PFSK-1 (cell line): ENCODE data around the gene SLC7A6OS.

ENCODE experiments used
- FOXP2 ChIP-seq: optimal IDR thresholded peaks from 2 replicates; pipeline ENCODE3; 2011; ENCODE audit warnings: borderline replicate concordance, control low read depth, inconsistent platforms; ENCODE audit not compliant: insufficient read depth; ENCODE audit errors: extremely low read length, extremely low read depth
- POLR2AphosphoS5 ChIP-seq: IDR thresholded peaks from 2 replicates; pipeline ENCODE4 v1.6.1; 2012; ENCODE audit warnings: low read depth, mild to moderate bottlenecking, control low read depth, low read length, moderate library complexity
- REST ChIP-seq, 2 experiments: IDR thresholded peaks; 2 replicates each; pipeline versions ENCODE4 v1.6.1 to v1.8.0; 2011 to 2012; ENCODE audit warnings: low read depth in 2 of 2, low read length in 2 of 2, control low read depth in 1 of 2, inconsistent platforms in 1 of 2, mild to moderate bottlenecking in 1 of 2, moderate library complexity in 1 of 2; ENCODE audit not compliant: insufficient read depth in 1 of 2
- SIN3A ChIP-seq: IDR thresholded peaks from 2 replicates; pipeline ENCODE4 v1.6.1; 2012; ENCODE audit warnings: mild to moderate bottlenecking, low read length, moderate library complexity, borderline replicate concordance; ENCODE audit not compliant: insufficient read depth
- TAF1 ChIP-seq: IDR thresholded peaks from 2 replicates; pipeline ENCODE4 v1.6.1; 2012; ENCODE audit warnings: low read length, control low read depth, borderline replicate concordance; ENCODE audit not compliant: insufficient read depth

SLC7A6OS gene

GRCh38 chr16:68335175-68335574 lies 24.4 kb upstream of the SLC7A6OS start:
- TF ChIP-seq SIN3A: no peak
- TF ChIP-seq POLR2AphosphoS5: no peak
- no peak for TF ChIP-seq REST (IDR thresholded peaks at IDR 0.05; ENCODE audit: insufficient read depth in 1 of 2, low read depth in 2 of 2, low read length in 2 of 2)
- TF ChIP-seq TAF1: no peak
- no peak for TF ChIP-seq FOXP2

- TF ChIP-seq POLR2AphosphoS5 (no peak), REST (IDR thresholded peaks at IDR 0.05; ENCODE audit: insufficient read depth in 1 of 2, low read depth in 2 of 2, low read length in 2 of 2) (no peak), FOXP2 (no peak), TAF1 (no peak), SIN3A (no peak)
Measured at GRCh38 chr16:68332411-68333121, 21.8 kb upstream of the SLC7A6OS start.

GRCh38 chr16:68331879-68332410 lies 21.2 kb upstream of the SLC7A6OS start:
- TF ChIP-seq FOXP2 (no peak), SIN3A (no peak), REST (IDR thresholded peaks at IDR 0.05; ENCODE audit: insufficient read depth in 1 of 2, low read depth in 2 of 2, low read length in 2 of 2) (no peak), TAF1 (no peak), POLR2AphosphoS5 (no peak)

- TF ChIP-seq FOXP2 (no peak), TAF1 (no peak), SIN3A (no peak), REST (IDR thresholded peaks at IDR 0.05; ENCODE audit: insufficient read depth in 1 of 2, low read depth in 2 of 2, low read length in 2 of 2) (no peak), POLR2AphosphoS5 (no peak)
Measured at GRCh38 chr16:68328860-68329390, 18.2 kb upstream of the SLC7A6OS start.
